ENCODE measurements around the gene WHAMM.
"Not testable (repeated sequence)": the region's sequence is repeated elsewhere in the genome, so short reads cannot be mapped to it uniquely, and the experiment has no call there.

Gene WHAMM

DNA sequence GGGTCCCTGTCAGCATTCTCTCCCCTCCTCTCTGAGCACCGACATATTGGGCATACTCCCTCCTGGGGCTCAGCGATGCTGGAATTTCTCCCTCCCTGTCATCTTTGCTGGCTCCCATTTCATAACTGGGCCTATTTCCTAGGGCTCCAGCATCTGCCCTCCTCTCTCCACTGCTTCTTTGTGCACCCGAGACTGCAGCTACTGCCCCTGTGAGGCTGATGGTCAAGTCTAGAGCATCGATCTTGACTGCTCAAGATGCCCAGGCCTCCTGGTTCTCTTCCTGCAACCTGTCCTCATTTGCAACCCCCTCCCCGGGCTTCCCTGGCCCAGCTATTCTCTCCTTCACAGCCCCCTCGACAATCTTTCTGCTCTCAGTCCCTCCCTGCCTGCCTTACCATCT is 53.5 kb downstream of the WHAMM start:
- in situ Hi-C loops (cut with MboI; ENCODE audit: low sequenced_read_pairs), result no loop called here

DNA sequence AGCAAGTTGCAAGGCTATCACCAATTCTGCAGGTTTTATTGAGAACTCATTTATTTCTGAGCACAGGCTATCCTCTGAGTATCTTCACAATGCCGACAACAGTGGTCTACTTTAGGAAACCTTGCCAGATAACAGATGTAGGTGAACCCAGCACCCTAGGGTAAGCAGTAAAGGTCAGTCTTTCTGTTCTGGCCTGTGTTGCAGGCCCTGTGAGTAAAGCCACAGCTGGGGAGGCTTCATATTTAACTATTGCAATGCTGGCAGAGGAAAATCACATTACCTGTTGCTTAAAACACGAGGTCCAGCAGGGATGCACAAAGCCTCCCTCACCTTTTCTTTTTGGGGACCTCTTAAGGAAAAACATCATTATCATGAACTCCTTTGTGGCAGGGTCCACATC is 55.5 kb downstream of the WHAMM start:
- in situ Hi-C loops (cut with MboI; ENCODE audit: low sequenced_read_pairs), result no loop called here

DNA sequence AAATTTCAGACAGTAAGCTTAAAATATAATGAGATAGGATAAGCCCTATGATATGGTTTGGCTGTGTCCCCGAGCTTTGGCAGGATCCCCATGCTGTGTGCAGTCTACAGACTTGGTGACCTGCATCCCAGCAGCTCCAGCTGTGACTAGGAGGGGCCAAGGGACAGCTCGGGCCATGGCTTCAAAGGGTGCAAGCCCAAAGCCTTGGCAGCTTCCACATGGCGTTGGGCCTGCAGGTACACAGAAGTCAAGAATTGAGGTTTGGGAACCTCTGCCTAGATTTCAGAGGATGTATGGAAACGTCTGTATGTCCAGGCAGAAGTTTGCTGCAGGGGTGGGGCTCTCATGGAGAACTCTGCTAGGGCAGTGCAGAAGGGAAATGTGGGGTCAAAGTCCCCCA is 56.2 kb downstream of the WHAMM start:
- in situ Hi-C loops (cut with MboI; ENCODE audit: low sequenced_read_pairs), result not testable (repeated sequence)

GRCh38 chr15:82865981-82866380 is 56.6 kb downstream of the WHAMM start:
- in situ Hi-C loops (cut with MboI; ENCODE audit: low sequenced_read_pairs), result not testable (repeated sequence)

DNA sequence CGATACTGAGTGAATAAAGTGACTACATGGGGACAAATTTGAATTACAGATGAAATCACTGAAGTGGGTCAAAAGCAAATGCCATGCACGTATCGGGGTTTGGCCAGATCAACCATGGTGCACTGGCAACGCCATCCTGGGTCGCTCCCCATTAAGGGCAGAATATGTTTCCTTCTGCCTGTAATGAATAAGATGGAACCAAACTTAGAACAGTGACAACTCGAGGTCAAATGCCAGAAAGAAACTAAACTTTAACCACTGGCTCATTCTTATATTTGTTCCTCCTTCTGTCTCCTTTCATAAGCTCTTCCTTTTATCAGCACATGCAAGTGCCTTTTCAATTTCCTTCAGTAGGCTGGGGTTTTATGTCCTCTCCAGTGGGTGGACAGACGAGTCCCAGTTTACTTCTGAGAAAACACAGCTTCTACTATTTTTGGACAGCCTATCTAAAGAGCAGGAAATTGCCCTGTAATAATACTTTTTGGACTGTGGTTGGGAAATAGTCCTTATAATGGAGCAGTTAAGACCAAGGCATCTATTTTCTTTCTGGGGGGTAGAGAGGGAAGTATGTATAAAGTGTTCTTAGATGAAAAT is 61.4 kb downstream of the WHAMM start:
- in situ Hi-C loops (cut with MboI; ENCODE audit: low sequenced_read_pairs), result no loop called here

GRCh38 chr15:82871358-82871757 is 61.9 kb downstream of the WHAMM start:
- in situ Hi-C loops (cut with MboI; ENCODE audit: low sequenced_read_pairs), result no loop called here

DNA sequence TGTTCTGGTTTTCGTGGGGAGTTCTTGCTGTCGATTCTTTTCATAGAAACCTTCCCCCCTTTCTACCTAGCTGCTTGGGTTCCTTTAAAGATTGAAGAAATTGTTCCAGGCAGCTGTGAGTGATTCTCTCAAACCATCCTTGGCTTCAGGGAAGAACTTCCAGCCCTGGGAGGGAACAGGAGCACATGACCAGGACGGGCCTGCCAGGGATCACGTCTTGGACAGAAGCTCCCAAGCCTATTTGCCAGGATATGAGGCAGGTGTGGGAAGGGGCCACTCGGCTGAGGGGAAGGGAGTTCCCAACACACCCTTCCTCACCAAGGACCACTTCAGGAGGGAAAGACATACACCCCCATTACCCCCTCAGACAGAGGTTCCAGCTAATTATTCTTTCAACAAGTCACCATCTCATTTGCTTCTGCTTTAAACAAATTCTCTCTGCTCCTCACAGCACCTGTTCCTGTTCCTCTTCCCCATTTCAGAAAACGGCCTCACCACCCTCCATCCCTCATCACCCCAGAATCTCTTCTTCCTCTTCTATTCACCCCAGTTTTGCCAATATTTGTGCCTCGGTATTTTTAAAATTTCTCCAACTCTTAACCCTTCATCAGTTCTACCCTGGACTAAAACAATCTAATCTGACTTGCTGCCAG is 62.5 kb downstream of the WHAMM start:
- in situ Hi-C loops (cut with MboI; ENCODE audit: low sequenced_read_pairs), result no loop called here

- in situ Hi-C loops (cut with MboI; ENCODE audit: low sequenced_read_pairs), result no loop called here
These were observed 63.7 kb downstream of the WHAMM start for GRCh38 chr15:82873000-82873680.

DNA sequence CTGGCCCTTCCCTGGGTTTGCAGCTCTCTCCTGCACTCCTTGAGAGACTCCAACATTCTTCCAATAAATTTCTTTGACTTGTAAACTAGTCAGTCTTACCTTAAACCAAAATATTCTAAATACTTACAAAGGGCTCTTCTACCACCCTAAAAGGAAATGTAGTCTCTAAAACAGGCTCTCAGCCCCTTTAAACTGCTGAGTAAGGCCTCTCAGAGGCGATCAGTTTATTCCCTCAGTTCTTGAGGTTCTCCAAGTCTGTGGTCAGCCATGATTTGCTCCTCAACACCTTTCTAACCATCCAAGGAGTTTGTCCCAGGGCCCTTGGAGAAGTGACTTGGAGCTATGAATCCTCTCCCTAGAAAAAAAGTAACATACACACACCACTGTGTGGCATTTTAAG is 64.8 kb downstream of the WHAMM start:
- in situ Hi-C loops (cut with MboI; ENCODE audit: low sequenced_read_pairs), result no loop called here

DNA sequence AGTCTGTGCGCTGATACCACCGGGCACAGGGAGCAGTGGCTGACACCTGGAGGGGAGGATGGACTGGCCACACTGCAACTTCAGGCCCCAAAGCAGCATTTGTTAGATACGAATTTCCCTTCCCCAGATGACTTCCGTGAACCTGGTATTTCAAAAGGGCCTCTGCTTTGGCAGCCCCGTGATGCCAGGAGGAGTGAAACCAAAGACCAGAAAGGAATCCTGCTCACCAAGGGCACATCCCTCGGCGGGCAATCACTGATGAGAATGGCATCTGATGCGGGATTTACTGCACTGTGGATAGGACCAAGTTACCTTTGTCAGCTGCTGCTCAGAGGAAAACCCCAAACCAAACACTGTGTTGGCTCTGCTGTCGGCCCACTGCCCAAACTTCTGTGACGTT is 65.5 kb downstream of the WHAMM start:
- in situ Hi-C loops (cut with MboI; ENCODE audit: low sequenced_read_pairs), result no loop called here

- in situ Hi-C loops (cut with MboI; ENCODE audit: low sequenced_read_pairs), result no loop called here
These were observed 66.1 kb downstream of the WHAMM start for GRCh38 chr15:82875411-82876003.

DNA sequence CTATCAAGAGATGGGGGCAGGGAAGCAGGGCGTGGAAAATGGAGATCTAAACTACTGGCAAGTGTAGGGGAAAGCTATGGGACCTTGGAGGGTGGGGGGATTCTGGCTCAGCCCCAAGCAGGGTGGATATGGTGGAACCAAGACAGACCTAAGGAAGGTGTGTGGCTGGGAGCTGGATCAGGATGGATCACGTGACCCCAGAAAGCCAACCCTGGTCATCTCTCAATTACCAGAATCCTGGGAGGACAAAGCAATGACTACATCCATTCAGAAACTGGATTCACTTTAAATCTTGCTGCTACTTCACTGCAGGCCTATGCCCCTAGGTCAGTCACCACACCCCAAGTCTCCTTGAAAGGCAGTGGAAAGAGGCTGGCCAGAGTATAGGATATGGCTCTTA is 68.4 kb downstream of the WHAMM start:
- in situ Hi-C loops (cut with MboI; ENCODE audit: low sequenced_read_pairs), result no loop called here

DNA sequence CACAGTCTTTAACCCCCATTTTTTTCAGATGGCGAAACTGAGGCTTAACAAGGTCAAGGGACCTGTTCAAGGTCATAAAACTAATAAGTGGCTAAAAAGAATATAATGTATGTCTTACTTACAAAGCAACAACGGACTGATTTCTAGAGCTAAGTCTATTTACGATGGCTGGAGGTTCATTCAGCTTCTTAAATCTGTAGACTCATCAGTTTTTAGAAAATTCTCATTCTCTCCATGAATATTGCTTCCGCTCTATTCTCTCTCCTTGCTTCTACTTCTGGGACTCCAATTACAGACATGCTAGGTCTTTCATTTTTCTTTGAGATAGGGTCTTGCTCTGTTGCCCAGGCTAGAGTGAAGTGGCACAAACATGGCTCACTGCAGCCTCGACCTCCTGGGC is 68.9 kb downstream of the WHAMM start:
- in situ Hi-C loops (cut with MboI; ENCODE audit: low sequenced_read_pairs), result no loop called here

DNA sequence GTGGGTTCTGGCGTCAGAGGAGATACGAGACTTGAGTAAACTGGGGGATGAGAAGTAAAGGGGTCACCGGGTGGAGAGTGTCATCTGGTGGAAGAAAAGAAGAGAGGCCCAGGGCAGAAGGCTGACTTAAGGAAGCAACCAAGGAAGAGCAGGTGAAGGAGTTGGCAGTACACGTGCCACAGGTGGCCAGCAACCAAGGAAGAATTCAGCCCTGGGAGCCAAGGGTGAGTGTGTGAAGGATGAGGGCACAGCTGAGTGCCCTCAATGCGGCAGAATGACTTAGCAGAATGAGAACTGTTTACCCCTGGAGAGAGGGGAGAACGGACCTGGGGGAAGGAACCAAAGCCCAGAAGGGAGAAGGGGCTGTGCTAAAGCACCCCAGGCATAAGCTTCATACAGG is 71.3 kb downstream of the WHAMM start:
- in situ Hi-C loops (cut with MboI; ENCODE audit: low sequenced_read_pairs), result no loop called here

GRCh38 chr15:82881747-82882146 is 72.3 kb downstream of the WHAMM start:
- in situ Hi-C loops (cut with MboI; ENCODE audit: low sequenced_read_pairs), result no loop called here

- in situ Hi-C loops (cut with MboI; ENCODE audit: low sequenced_read_pairs), result no loop called here
These were observed 73.0 kb downstream of the WHAMM start for GRCh38 chr15:82882273-82882928.
